ENCODE measurements around the gene PTPRE. TPM values are rescaled to one million over a fixed set of nuclear protein-coding genes. Genes with fewer than 3 reads are reported as not detected.

The PTPRE gene
- total and polyA plus RNA-seq, 2 of the 4 experiments (the other 2 are of a cell fraction) = 0.34 to 0.54 TPM

DNA sequence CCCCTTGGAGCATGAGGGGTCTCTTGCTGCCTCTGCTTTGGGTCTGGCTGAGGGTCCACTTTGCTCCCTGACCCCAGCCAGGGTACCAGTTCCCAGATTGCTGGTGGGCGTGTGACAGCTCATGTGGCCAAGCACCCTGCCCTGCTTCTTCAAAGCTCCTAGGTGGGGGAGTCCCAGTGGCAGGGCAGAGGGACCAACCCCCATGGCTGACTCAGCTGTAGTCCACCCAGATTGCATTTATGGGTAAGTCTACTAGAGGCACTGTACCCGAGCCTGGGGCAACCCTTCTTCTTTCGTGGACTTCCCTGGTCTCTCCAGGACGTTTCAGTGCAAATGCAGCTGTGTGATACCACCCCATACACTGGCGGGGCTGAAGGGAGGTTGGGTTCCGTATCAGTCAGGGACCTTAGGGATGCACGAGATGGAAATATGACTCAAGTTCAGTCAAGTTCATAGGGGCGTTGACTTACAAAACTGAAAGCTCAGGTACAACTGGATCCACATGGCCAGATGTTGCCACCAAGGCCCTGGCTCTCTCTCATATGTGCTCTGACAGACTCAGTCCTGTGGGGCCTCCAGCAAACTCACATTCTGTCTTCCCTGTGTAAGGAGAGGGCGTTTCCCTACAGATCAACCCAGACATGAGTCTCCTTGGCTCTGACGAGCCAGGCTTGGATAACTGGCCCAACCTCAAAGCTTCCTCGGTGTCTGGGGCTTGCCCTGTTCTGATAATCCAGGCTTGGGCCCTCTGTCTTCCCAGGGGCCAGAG, 13.6 kb downstream of the PTPRE start:
- no peaks in the 10 kb centered on the region; the same call in 1 of the 2 replicates for H3K9me1 ChIP-seq (ENCODE audit: insufficient read depth, low read length)
- H2AK9ac ChIP-seq (replicated peaks; ENCODE audit: low read depth, low read length, poor library complexity) = no peak overlapping the region
- no peak overlapping the region for H4K5ac ChIP-seq (ENCODE audit: low read depth, low read length)
- no peak overlapping the region for H4K91ac ChIP-seq (ENCODE audit: insufficient read depth, low read depth, low read length)
- 0 out of 2 replicates have a peak overlapping the region, but pooled peaks have one; percentile 5 for H3K27ac ChIP-seq (ENCODE audit: insufficient read depth, low read length)
- H3K9ac ChIP-seq (ENCODE audit: low read depth, low read length) = no peak overlapping the region
- H4K20me1 ChIP-seq (ENCODE audit: insufficient read depth, low read length) = no peaks in the 10 kb centered on the region
- H4K8ac ChIP-seq (ENCODE audit: low read depth in 2 of 2, low read length in 2 of 2) = no peak overlapping the region
- H2BK15ac ChIP-seq (ENCODE audit: low read depth, low read length) = no peak overlapping the region
- no peak overlapping the region for H3K4me2 ChIP-seq (ENCODE audit: low read depth, low read length)
- no peak for ATAC-seq (ENCODE audit: low read depth)
- H2BK5ac ChIP-seq (ENCODE audit: low read depth, low read length, poor library complexity, severe bottlenecking) = no peak overlapping the region
- ChIA-PET CTCF (no interaction called here), POLR2A (ENCODE audit: unreplicated experiment) (interaction anchor here (0.5 kb wide), 1 partner anchor 68 kb away, joined by 3 read pairs; no protein-coding TSS in a partner anchor)
- dilution Hi-C loops (cut with HindIII; ENCODE audit: low sequenced_read_pairs, unreplicated experiment) = no loop called here
- no peak overlapping the region for H3K14ac ChIP-seq (replicated peaks; ENCODE audit: low read depth, low read length)
- H2AFZ ChIP-seq (replicated peaks; ENCODE audit: low read length, poor library complexity) = no peak overlapping the region
- peaks cover 5% of the 10 kb centered on the region; the same call in 1 of the 2 replicates for H3K4me1 ChIP-seq (ENCODE audit: control insufficient read depth, insufficient read depth, low read length)
- no peaks in the 10 kb centered on the region for H3K9me3 ChIP-seq (ENCODE audit: control insufficient read depth, insufficient read depth, low read length)
- BruUV-seq (replicated peaks) = no TSS peak
- no peak overlapping the region for H3K23ac ChIP-seq (ENCODE audit: low read depth, low read length)
- no peaks in the 10 kb centered on the region for H3K27me3 ChIP-seq (ENCODE audit: control insufficient read depth, insufficient read depth, low read length)
- 68% methylated on average over 4 of the region's 11 CpGs; no CpG with 5 or more reads in 1 of the 2 experiments for WGBS, 2 experiments (ENCODE audit: extremely low coverage in 2 of 2, insufficient read length in 1 of 2)
- H2BK20ac ChIP-seq (ENCODE audit: low read depth, low read length) = no peak overlapping the region
- intact Hi-C loops (cut with micrococcal nuclease) = no loop called here
- no peak overlapping the region for H3K18ac ChIP-seq (ENCODE audit: low read depth, low read length)
- DNase-seq = no peak
- no peak overlapping the region for H3K56ac ChIP-seq (ENCODE audit: extremely low read depth, insufficient read depth, low read length)
- no peaks in the 10 kb centered on the region for H3K36me3 ChIP-seq (ENCODE audit: control insufficient read depth, insufficient read depth, low read length)
- H2AK5ac ChIP-seq (ENCODE audit: low read depth, low read length) = no peak overlapping the region
- no peak overlapping the region for H3K4me3 ChIP-seq (ENCODE audit: insufficient read depth, low read depth, low read length)
- no peak overlapping the region for H3K4ac ChIP-seq (ENCODE audit: low read depth, low read length)
- H3K79me1 ChIP-seq (ENCODE audit: low read depth in 1 of 2, low read length in 2 of 2) = no peaks in the 10 kb centered on the region
- in situ Hi-C loops (cut with MboI; ENCODE audit: low sequenced_read_pairs) = no loop called here
- no peak overlapping the region for H2BK120ac ChIP-seq (ENCODE audit: low read depth, low read length)
- no peak for TF ChIP-seq RFX5 (IDR thresholded peaks at IDR 0.05; ENCODE audit: low read depth, low read length)
- TF ChIP-seq POLR2A (IDR thresholded peaks at IDR 0.05; ENCODE audit: low read depth, low read length) = no peak
- TF ChIP-seq, protein P1, sequence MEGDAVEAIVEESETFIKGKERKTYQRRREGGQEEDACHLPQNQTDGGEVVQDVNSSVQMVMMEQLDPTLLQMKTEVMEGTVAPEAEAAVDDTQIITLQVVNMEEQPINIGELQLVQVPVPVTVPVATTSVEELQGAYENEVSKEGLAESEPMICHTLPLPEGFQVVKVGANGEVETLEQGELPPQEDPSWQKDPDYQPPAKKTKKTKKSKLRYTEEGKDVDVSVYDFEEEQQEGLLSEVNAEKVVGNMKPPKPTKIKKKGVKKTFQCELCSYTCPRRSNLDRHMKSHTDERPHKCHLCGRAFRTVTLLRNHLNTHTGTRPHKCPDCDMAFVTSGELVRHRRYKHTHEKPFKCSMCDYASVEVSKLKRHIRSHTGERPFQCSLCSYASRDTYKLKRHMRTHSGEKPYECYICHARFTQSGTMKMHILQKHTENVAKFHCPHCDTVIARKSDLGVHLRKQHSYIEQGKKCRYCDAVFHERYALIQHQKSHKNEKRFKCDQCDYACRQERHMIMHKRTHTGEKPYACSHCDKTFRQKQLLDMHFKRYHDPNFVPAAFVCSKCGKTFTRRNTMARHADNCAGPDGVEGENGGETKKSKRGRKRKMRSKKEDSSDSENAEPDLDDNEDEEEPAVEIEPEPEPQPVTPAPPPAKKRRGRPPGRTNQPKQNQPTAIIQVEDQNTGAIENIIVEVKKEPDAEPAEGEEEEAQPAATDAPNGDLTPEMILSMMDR (conservative IDR thresholded peaks at IDR 0.05; ENCODE audit: low read depth, low read length) = no peak
- TF ChIP-seq MAFK (IDR thresholded peaks at IDR 0.05; ENCODE audit: low read depth, low read length) = no peak
- TF ChIP-seq FOS (IDR thresholded peaks at IDR 0.05; ENCODE audit: low read depth, low read length) = no peak
- no peak for TF ChIP-seq RCOR1 (IDR thresholded peaks at IDR 0.05; ENCODE audit: insufficient replicate concordance, low read length)
- TF ChIP-seq NFE2L2 (IDR thresholded peaks at IDR 0.05; ENCODE audit: low read depth, low read length) = no peak
- TF ChIP-seq BHLHE40 (IDR thresholded peaks at IDR 0.05; ENCODE audit: low read depth, low read length) = no peak
- no peak for TF ChIP-seq CEBPB (IDR thresholded peaks at IDR 0.05; ENCODE audit: low read depth, low read length)
- TF ChIP-seq SMC3 (IDR thresholded peaks at IDR 0.05; ENCODE audit: low read depth, low read length) = no peak
- no peak for TF ChIP-seq MAZ (IDR thresholded peaks at IDR 0.05; ENCODE audit: borderline replicate concordance, low read depth, low read length)
- no peak for TF ChIP-seq RAD21 (IDR thresholded peaks at IDR 0.05; ENCODE audit: low read length)
- no peak for TF ChIP-seq MXI1 (IDR thresholded peaks at IDR 0.05; ENCODE audit: borderline replicate concordance, low read depth, low read length)
- TF ChIP-seq CHD1 (IDR thresholded peaks at IDR 0.05; ENCODE audit: low read depth, low read length) = no peak
- TF ChIP-seq, protein P2, sequence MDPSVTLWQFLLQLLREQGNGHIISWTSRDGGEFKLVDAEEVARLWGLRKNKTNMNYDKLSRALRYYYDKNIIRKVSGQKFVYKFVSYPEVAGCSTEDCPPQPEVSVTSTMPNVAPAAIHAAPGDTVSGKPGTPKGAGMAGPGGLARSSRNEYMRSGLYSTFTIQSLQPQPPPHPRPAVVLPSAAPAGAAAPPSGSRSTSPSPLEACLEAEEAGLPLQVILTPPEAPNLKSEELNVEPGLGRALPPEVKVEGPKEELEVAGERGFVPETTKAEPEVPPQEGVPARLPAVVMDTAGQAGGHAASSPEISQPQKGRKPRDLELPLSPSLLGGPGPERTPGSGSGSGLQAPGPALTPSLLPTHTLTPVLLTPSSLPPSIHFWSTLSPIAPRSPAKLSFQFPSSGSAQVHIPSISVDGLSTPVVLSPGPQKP (IDR thresholded peaks at IDR 0.05; ENCODE audit: borderline replicate concordance, low read depth, low read length) = no peak
